Choroid plexus epithelial cell (primary cell): Measurements from ENCODE around the gene PAXX.

Source experiments
- DNase-seq: peaks from one replicate; pipeline ENCODE4 v3.0.0-alpha.2; 2010; ENCODE audit warnings: low read depth
- H3K4me3 ChIP-seq: 2 replicates; pipeline ENCODE4 v1.5.1; 2011; ENCODE audit warnings: low read depth, mild to moderate bottlenecking, control low read depth, low read length, moderate library complexity
- TF ChIP-seq, protein P1 (sequence below): conservative IDR thresholded peaks from 2 replicates; pipeline ENCODE4 v1.5.1; 2011; ENCODE audit warnings: low read depth, mild to moderate bottlenecking, control low read depth, inconsistent platforms, low read length, moderate library complexity

Gene PAXX

DNA sequence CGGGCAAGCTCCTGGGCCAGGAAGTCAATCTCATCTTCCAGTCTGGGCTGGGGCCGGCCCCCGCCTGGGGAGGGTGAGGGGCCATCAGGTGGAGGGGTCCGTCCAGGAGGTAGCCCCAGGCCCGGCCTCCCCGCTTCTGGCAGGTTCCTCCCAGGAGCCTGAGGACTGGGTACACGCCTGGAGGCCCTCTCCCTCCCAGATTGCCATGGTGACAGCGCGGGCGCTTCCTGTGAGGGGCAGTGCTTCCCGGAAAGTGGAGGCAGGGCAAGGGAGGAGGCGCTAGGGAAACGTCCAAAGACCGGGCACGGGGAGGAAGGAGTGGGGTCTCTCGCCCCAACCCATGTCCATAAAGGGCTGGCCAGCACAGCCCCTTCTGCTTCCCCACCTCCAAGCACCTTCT, 48.9 kb downstream of the PAXX start:
- no peak overlapping the region for H3K4me3 ChIP-seq
- no peak for DNase-seq
- TF ChIP-seq, protein P1, sequence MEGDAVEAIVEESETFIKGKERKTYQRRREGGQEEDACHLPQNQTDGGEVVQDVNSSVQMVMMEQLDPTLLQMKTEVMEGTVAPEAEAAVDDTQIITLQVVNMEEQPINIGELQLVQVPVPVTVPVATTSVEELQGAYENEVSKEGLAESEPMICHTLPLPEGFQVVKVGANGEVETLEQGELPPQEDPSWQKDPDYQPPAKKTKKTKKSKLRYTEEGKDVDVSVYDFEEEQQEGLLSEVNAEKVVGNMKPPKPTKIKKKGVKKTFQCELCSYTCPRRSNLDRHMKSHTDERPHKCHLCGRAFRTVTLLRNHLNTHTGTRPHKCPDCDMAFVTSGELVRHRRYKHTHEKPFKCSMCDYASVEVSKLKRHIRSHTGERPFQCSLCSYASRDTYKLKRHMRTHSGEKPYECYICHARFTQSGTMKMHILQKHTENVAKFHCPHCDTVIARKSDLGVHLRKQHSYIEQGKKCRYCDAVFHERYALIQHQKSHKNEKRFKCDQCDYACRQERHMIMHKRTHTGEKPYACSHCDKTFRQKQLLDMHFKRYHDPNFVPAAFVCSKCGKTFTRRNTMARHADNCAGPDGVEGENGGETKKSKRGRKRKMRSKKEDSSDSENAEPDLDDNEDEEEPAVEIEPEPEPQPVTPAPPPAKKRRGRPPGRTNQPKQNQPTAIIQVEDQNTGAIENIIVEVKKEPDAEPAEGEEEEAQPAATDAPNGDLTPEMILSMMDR = no peak

DNA sequence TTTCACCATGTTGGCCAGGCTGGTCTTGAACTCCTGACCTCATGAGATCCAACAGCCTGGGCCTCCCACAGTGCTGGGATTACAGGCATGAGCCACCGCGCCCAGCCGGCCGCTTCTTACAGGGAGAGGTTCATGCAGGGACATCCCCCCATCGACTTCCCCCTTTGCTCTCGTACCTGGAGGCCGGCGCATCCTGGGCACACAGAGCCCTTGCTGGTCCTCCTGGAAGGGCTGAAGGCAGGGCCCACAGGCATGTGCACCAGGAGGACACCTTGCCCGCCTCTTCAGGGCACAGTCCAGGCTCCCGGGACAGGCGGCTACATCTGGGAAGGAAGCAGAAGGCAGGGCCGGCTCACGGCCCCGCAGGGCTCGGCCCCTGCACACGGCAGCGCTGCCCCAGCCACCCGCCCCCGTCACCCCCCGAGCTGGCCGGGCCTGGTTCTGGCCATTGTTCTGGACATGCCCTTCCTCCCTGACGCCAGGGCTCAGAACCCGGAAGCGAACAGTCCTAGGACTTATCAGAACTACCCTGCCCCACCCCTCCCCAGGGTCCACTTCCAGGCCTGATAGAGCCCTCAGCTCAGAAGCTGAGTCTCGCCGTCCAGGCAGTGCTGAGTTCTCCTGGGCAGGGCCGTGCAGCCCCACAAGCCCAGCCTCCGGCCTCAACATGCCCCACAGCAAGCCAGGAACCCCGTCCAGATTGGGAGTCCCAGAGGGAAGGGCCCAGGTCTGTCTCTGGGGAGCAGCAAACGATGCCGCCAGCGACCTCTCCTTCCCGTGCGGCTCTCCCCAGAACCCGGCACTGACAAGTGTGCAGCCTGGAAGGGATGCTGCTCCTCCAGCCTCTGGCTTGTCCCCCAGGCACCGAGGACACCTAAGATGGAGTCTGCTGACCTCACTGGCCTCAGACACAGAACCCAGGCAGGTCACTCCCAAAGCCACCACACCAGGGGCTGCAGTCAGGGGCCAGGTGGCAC, 50.8 kb downstream of the PAXX start:
- no peak overlapping the region for H3K4me3 ChIP-seq
- TF ChIP-seq, protein P1 = no peak
- DNase-seq = no peak
